T47D (cell line): ENCODE measurements around the gene STAC3.

Source experiments
- DNase-seq, 2 experiments: peaks; one replicate each; pipeline versions ENCODE4 v3.0.0 to v3.0.0-alpha.2; 2011 to 2012; ENCODE audit warnings: low read depth in 1 of 2, low spot score in 1 of 2
- JUND ChIP-seq: IDR thresholded peaks from 2 replicates; pipeline ENCODE4 v1.6.1; 2012; ENCODE audit warnings: low read depth
- in situ Hi-C: cut with HindIII; loops from 2 replicates; pipeline ENCODE4 v1.10.0; 2016; ENCODE audit warnings: low sequenced_read_pairs, low pct_unique_long_range_greater_than_20kb

STAC3 gene

DNA sequence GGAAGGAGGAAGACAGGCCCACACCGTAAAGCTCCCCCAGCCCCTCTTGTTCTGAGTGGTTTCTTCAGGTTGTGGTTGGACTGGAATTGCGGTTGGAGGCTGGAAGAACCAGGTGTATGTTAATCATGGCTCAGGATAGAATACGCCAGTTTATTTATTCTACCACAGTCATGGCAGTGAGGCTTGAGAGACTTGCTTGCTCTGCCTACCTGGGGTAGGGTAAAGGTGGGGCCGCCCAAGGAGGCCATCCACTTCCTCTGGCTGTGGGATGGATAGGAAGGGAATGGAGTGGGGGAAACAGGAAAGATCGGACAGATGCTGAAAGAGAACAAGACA lies 13.4 kb downstream of the STAC3 start:
- no peak for DNase-seq
- in situ Hi-C loops: no loop called here
- TF ChIP-seq JUND: no peak

DNA sequence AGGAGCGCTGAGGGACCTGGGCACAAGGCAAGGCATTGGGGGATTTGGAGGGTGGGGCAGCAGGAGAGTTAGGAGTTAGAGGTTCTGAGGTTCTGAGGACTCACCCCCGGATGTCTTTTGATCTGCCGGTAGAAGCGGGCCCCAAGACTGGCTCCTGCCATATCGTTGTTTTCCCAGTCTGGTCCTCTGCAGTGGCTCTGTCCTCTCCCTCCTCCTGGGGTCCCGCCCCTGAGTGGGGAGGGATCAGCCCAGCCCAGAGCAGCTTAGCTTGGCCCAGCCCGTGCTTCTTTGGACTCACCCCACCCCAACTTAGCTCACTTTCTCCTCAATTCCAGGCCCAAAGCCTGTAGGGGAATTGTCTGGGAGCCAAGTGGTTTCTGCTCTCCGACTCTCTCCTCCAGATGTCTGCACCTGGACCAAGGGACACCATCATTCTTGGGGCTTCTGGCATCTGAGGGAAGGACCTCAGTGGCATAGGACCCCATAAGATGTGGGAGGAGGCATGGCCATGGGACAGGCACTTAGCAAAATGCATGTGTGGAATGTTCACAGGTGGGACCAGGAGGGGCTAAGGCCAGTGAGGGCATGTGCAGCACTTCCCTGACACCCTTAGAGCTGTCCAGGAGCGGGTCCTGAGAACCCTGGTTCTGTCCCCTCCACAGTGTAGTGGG lies 13.9 kb downstream of the STAC3 start:
- in situ Hi-C loops: no loop called here
- no peak for DNase-seq
- no peak for TF ChIP-seq JUND

DNA sequence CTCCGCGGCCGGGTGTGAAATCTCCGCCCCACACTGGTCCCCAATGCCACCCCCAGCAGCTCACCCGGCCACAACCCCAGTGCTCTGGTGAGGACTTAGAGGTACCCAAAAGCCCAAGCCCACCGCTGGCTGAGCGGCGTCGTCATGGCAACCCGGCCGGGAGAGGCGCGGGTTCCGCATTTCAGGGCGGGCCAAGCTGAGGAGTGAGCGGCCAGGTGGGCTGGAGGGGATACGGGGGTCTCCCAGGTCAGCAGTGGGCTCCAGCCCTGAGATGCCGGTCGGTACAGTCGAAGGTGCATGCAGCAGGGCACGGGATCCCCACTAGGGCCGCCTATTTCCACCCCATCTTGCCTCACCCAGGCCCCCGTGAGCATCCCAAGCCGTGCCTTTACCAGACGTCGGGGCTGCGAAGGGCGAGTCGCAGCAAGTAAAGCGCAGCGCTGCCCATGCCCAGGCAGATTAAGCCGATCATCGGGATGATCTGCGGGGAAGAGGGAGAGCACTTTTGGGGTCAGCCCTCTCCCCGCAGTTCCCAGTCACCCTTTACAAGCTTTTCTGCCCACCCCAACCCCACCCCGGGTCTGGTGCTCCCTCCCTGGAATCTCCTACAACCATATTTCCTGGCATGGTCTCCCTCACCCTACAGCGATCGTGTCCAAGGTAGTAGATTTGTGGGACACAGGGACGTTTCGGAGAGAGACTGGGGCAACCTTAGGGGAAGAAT lies 14.6 kb downstream of the STAC3 start:
- in situ Hi-C loops: no loop called here
- no peak for DNase-seq
- TF ChIP-seq JUND: no peak

GRCh38 chr12:57235728-57236131 lies 15.3 kb downstream of the STAC3 start:
- in situ Hi-C loops: no loop called here
- no peak for TF ChIP-seq JUND
- DNase-seq: no peak

DNA sequence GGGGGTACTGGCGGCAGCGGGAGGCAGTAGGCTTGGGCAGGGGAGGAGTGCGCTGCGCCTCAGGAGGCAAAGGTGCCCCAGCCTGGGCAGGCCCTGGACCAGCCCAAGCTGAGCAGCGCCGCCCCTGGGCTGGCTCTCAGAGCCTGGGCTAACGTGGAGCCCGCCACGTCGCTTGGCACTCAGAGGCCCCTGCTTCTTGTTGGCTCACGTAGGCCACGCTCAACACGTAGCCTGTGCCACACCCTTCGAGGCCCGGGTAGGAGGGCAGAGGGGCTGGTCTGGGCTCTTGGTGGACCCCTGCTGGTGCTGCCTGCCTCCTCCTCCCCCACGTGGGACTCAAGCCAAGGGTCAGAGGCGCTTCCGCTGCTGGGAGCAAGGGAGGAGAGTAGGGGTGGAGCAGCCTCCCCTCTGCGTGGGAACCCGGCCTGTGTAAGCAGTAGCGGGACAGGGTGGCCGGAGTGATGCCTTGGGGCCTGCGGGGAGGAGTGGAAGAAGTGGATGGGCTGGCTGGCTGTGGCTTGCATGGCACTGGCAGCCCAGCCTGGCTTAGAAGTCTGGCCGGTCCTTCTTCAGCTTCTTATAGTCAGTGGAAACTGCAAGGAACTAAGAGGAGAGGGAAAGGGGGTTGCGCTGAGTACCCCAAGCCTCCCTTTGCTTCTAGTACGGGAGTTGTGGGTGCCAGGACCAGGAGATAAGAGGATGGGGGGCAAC lies 15.8 kb downstream of the STAC3 start:
- no peak for TF ChIP-seq JUND
- in situ Hi-C loops: no loop called here
- DNase-seq: no peak

DNA sequence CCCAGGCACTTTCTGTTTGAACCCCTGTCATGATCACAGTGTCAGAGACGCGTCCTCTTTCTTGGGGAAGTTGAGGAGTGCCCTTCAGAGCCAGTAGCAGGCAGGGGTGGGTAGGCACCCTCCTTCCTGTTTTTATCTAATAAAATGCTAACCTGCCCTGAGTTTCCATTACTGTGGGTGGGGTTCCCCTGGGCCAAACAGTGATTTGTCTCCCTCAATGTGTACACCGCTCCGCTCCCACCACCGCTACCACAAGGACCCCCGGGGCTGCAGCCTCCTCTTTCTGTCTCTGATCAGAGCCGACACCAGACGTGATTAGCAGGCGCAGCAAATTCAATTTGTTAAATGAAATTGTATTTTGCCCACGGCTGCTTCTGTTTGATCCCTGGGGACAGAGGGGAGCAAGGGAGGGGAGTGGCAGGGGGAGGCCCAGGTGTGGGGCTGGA lies 16.4 kb downstream of the STAC3 start:
- TF ChIP-seq JUND: no peak
- in situ Hi-C loops: no loop called here
- DNase-seq: no peak

- DNase-seq: no peak
- in situ Hi-C loops: no loop called here
- TF ChIP-seq JUND: no peak
These were observed 16.8 kb downstream of the STAC3 start for GRCh38 chr12:57234233-57234570.

- DNase-seq: no peak
- in situ Hi-C loops: no loop called here
- TF ChIP-seq JUND: no peak
These were observed 17.4 kb downstream of the STAC3 start for GRCh38 chr12:57233357-57234232.

GRCh38 chr12:57232156-57232756 lies 18.7 kb downstream of the STAC3 start:
- no peak for DNase-seq
- TF ChIP-seq JUND: no peak
- in situ Hi-C loops: no loop called here

- TF ChIP-seq JUND: no peak
- in situ Hi-C loops: no loop called here
- no peak for DNase-seq
These were observed 19.5 kb downstream of the STAC3 start for GRCh38 chr12:57231276-57232021.

DNA sequence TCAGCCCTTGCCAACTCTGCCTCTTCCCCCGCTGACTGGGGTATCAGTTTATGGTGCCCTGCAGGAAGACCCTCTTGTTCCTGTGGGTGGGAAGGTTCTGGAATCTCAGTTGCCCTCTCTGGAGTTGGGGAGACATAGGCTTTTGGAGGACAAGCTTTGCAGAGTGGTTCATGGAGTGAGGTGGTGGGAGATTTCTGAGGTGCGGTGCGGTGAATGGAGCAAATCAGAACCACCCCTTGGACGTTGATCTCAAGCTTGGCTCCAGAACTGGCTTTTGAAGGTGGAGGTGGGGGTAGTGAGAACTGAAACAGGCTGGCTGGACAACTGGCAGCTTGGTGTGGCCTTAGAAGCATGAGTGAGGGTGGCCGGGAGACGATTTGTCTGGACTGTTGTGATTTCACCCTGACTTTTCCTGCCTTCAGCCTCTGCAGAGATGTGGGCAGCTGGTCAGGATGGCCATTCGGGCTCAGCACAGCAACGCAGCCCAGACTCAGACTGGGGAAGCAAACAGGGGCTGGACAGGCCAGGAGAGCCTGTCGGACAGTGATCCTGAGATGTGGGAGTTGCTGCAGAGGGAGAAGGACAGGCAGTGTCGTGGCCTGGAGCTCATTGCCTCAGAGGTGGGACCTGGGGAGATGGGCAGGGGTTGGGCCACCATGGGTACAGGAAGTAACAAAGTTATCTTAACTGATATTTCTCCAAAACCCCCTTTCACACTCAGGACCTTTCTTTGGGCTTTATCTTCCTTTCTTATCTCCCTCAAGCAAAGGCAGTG lies 20.4 kb downstream of the STAC3 start:
- DNase-seq: no peak
- in situ Hi-C loops: no loop called here
- no peak for TF ChIP-seq JUND
